ENCODE measurements around the gene LPIN3.

LPIN3 gene

GRCh38 chr20:41363601-41364000 is 23.0 kb downstream of the LPIN3 start:
- DNase-seq (no peak), ATAC-seq (no peak)
- no peak overlapping the region for H3K4me3 Mint-ChIP-seq
- H3K36me3 Mint-ChIP-seq (ENCODE audit: low read depth), result no peaks in the 10 kb centered on the region
- peaks cover 20% of the 10 kb centered on the region for H3K27me3 Mint-ChIP-seq
- no peaks in the 10 kb centered on the region for H3K9me3 Mint-ChIP-seq
- H3K27ac Mint-ChIP-seq, result no peak overlapping the region
- H3K4me1 Mint-ChIP-seq, result peaks cover 5% of the 10 kb centered on the region

DNA sequence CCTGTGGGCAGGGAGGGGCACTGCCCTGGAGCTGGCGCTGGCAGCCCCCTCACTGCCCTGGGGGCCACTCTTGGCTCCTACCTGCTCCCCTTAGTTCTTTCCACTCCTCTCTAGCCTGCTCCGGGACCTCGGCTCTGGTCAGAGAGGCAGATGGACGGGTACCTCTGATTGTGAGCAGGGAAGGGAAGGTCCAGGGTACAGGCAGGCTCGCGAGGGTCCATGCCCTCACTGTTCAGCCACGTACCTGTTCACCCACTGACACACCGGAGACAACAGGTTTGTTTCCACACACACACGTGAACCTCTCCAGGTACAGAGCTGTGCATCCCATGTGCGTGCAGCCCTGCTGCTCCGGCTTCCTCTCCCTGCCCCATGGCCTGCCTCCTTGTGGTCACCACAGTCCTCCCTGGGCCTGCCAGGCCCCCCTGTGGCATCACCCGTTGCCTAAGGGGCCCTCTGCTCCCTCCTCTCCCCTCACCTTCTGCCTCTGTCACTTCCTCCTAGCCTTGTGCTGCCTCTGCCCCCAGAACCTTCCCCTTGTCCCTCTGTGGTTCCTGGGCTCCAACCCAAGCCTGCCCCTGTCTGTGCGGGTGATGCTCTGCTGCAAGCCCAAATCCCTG is 23.7 kb downstream of the LPIN3 start:
- no peaks in the 10 kb centered on the region for H3K36me3 Mint-ChIP-seq (ENCODE audit: low read depth)
- H3K27me3 Mint-ChIP-seq, result peaks cover 24% of the 10 kb centered on the region
- H3K4me1 Mint-ChIP-seq, result peaks cover 5% of the 10 kb centered on the region
- H3K9me3 Mint-ChIP-seq, result no peaks in the 10 kb centered on the region
- no peak overlapping the region for H3K4me3 Mint-ChIP-seq
- no peak for ATAC-seq
- DNase-seq, result no peak
- H3K27ac Mint-ChIP-seq, result no peak overlapping the region

DNA sequence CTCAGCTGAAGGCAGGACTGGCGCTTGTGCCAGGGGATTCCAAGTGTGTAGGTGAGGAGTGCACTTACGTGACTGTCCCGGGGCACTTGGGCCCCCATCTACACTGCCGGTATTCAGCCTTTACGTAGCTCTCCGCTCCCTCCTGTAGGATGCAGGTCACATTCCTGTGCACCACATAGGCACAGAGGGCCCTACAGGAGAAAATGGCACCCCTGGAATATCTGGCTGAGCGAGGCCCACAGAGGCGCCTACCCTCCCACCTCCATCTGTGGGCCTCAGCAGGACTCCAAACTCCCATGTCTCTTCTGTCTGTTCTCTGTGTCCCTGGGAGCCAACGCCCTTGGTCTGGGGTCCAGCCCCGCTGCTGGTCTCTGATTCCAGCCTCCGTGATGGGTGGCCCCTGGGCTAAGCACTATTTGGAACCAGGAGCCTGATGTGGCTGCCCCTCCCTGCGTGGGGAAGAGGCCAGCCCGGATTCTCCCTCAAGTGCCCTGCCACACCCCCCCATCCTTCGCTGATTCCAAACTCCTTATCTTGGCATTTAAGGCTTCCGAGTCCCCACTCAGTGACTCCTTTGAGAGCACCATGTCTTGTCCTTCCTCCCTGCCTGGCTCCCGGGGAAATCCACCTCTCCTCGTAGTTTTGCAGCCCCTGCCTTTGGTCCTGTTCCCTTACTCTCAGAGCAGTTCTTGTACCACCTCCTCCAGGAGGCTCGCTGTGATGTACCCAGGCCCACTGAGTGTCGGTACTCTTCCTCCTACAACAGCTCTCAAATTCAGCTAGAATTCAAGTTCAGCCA is 24.5 kb downstream of the LPIN3 start:
- Mint-ChIP-seq H3K27me3 (peaks cover 32% of the 10 kb centered on the region), H3K9me3 (no peaks in the 10 kb centered on the region), H3K4me3 (no peak overlapping the region), H3K36me3 (ENCODE audit: low read depth) (no peaks in the 10 kb centered on the region), H3K4me1 (peaks cover 5% of the 10 kb centered on the region), H3K27ac (no peak overlapping the region)
- ATAC-seq (no peak), DNase-seq (no peak)

DNA sequence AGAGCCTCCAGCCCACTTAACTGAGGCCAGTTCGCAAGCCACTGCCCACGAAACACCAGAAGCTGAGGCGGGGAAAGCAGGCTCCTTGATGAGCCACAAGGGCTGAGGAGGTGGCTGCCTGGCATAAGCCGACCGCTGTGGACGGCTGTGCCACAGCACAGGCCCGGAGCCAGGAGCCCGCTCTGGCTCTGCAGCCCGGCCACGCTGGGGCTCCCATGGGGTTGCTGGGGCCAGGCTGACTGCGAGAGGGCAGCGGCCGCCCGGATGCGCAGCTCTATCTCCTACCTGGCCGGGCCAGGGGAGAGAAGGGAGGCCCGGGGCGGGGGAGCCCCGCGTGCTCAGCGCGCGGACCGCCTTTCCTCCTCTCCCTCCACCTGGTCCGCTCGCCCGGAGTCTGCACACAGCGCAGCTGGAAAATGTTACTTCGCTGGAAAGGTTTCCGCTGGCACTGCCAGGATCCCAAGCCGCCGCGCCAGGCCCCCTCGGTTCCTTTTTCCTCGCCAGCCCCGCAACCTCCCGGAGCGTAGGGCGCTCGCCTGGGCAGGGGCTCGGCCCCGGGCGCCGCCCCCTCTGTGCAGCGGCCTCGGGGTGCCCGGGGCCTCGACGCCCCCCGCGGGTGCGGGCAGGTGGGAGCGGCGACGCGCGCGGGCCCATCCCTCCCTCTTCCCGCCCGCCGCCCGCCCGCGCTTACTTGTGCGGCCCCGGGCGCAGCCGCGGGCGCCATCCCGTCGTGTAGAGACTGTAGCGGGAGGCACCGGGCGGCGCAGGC is 25.3 kb downstream of the LPIN3 start:
- no peaks in the 10 kb centered on the region for H3K9me3 Mint-ChIP-seq
- H3K27me3 Mint-ChIP-seq, result peaks cover 32% of the 10 kb centered on the region
- H3K27ac Mint-ChIP-seq, result no peak overlapping the region
- H3K36me3 Mint-ChIP-seq (ENCODE audit: low read depth), result no peaks in the 10 kb centered on the region
- ATAC-seq (no peak), DNase-seq (no peak)
- no peak overlapping the region for H3K4me3 Mint-ChIP-seq
- peaks cover 5% of the 10 kb centered on the region for H3K4me1 Mint-ChIP-seq

- DNase-seq (no peak), ATAC-seq (no peak)
- peaks cover 5% of the 10 kb centered on the region for H3K36me3 Mint-ChIP-seq (ENCODE audit: low read depth)
- H3K27me3 Mint-ChIP-seq, result peaks cover 32% of the 10 kb centered on the region
- peak within 1 kb of the TSS; percentile 29 for H3K4me3 Mint-ChIP-seq
- H3K9me3 Mint-ChIP-seq, result peaks cover 6% of the 10 kb centered on the region
- H3K27ac Mint-ChIP-seq, result no peak within 1 kb of the TSS
- peaks cover 5% of the 10 kb centered on the region for H3K4me1 Mint-ChIP-seq
These were observed 26.1 kb downstream of the LPIN3 start, which contains the start of gene EMILIN3 for GRCh38 chr20:41366546-41367392. Gene EMILIN3 (minus strand): TSS chr20:41366818. CDS start chr20:41366634, 184 bp downstream.

- Mint-ChIP-seq H3K27ac (no peak overlapping the region), H3K36me3 (ENCODE audit: low read depth) (peaks cover 5% of the 10 kb centered on the region), H3K4me1 (peaks cover 5% of the 10 kb centered on the region), H3K9me3 (peaks cover 6% of the 10 kb centered on the region), H3K27me3 (peaks cover 32% of the 10 kb centered on the region), H3K4me3 (peak overlapping the region; percentile 29)
- ATAC-seq (no peak), DNase-seq (no peak)
These were observed 26.7 kb downstream of the LPIN3 start for GRCh38 chr20:41367393-41367695.

GRCh38 chr20:41367956-41368355 is 27.3 kb downstream of the LPIN3 start:
- Mint-ChIP-seq H3K27me3 (peaks cover 32% of the 10 kb centered on the region), H3K4me1 (peaks cover 5% of the 10 kb centered on the region), H3K27ac (no peak overlapping the region), H3K36me3 (ENCODE audit: low read depth) (peaks cover 5% of the 10 kb centered on the region), H3K4me3 (no peak overlapping the region), H3K9me3 (peaks cover 10% of the 10 kb centered on the region)
- DNase-seq (no peak), ATAC-seq (no peak)

GRCh38 chr20:41369673-41370072 is 29.1 kb downstream of the LPIN3 start:
- Mint-ChIP-seq H3K4me3 (no peak overlapping the region), H3K9me3 (peaks cover 11% of the 10 kb centered on the region), H3K27ac (no peak overlapping the region), H3K4me1 (peaks cover 5% of the 10 kb centered on the region), H3K36me3 (ENCODE audit: low read depth) (peaks cover 5% of the 10 kb centered on the region), H3K27me3 (peaks cover 33% of the 10 kb centered on the region)
- DNase-seq (no peak), ATAC-seq (no peak)

- peaks cover 5% of the 10 kb centered on the region for H3K36me3 Mint-ChIP-seq (ENCODE audit: low read depth)
- ATAC-seq (peak; percentile 18), DNase-seq (no peak)
- H3K4me1 Mint-ChIP-seq, result peaks cover 5% of the 10 kb centered on the region
- H3K9me3 Mint-ChIP-seq, result peaks cover 11% of the 10 kb centered on the region
- no peak overlapping the region for H3K4me3 Mint-ChIP-seq
- H3K27ac Mint-ChIP-seq, result no peak overlapping the region
- H3K27me3 Mint-ChIP-seq, result peaks cover 31% of the 10 kb centered on the region
These were observed 29.6 kb downstream of the LPIN3 start for GRCh38 chr20:41370176-41370575.

DNA sequence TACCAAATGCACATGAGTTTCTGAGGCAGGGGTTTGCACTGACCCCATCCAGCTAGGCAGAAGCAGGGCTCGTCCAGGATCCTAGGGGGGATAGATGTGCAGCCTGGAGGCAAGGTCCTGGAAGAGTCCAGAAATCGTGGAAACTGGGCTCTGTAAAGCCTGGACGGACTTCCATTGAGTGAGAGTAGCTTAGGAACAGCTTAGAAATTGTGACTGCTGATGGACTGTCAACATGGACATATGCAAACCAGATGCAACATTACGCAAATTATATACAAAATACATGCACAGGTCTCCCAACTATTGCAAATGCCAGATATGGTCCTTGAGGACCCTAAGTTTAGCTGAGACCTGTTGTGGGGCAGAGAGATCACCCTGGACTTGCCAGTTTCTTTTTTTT is 30.8 kb downstream of the LPIN3 start:
- H3K36me3 Mint-ChIP-seq (ENCODE audit: low read depth), result peaks cover 5% of the 10 kb centered on the region
- peaks cover 11% of the 10 kb centered on the region for H3K9me3 Mint-ChIP-seq
- no peak overlapping the region for H3K4me3 Mint-ChIP-seq
- no peak overlapping the region for H3K27ac Mint-ChIP-seq
- H3K27me3 Mint-ChIP-seq, result peaks cover 30% of the 10 kb centered on the region
- no peak for DNase-seq
- ATAC-seq, result no peak
- peaks cover 5% of the 10 kb centered on the region for H3K4me1 Mint-ChIP-seq

DNA sequence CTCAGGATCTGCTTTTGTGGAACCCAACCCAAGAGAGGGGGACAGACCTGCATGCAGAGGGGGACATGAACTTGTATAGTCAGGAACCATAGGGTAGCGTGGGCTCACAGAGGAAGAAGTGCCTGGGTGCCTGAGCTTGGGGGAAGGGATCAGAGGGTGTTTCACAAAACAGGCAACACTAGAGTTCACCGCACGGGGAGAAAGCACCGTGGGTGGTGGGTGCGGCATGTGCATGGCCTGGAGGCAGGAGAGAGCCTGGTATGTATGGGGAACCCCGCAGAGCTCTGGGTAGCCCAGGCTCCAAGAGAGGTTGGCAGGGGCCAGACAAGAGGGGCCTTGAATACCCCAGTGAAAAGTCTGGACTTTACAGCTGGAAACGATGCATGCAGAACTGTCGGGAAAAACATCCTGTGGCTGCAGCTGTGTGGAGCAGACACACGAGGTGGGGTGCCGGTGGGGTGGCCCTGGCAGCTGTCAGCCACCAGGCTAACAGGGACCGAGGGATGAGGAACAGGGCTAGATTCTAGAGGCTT is 32.7 kb downstream of the LPIN3 start:
- H3K9me3 Mint-ChIP-seq, result peaks cover 11% of the 10 kb centered on the region
- no peak for ATAC-seq
- DNase-seq, result no peak
- H3K4me3 Mint-ChIP-seq, result no peak overlapping the region
- H3K27me3 Mint-ChIP-seq, result peaks cover 28% of the 10 kb centered on the region
- no peak overlapping the region for H3K27ac Mint-ChIP-seq
- H3K4me1 Mint-ChIP-seq, result no peaks in the 10 kb centered on the region
- peaks cover 5% of the 10 kb centered on the region for H3K36me3 Mint-ChIP-seq (ENCODE audit: low read depth)

- peaks cover 25% of the 10 kb centered on the region for H3K27me3 Mint-ChIP-seq
- peaks cover 5% of the 10 kb centered on the region for H3K36me3 Mint-ChIP-seq (ENCODE audit: low read depth)
- no peaks in the 10 kb centered on the region for H3K4me1 Mint-ChIP-seq
- peaks cover 11% of the 10 kb centered on the region for H3K9me3 Mint-ChIP-seq
- no peak overlapping the region for H3K27ac Mint-ChIP-seq
- no peak overlapping the region for H3K4me3 Mint-ChIP-seq
- DNase-seq, result no peak
- no peak for ATAC-seq
These were observed 33.6 kb downstream of the LPIN3 start for GRCh38 chr20:41373931-41374920.

DNA sequence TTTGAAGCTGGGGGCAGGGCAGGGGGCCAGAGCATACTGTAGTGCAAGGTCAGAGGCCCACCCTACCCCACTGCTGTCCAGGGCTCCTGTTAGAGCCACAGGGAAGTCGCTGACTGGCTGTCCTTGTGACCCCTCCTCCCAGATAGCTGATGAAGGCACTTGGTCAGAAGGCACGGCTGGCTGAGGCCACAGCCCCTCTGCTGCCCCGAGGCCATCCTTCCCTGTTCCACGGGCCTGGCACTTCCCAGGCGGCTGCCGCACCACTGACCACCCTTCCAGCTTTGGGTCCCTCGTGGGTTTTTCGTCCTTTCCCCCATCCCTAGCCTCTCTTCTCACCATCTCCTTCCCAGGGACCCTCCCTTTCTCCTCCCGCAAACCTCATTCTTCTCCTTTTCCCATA is 35.2 kb downstream of the LPIN3 start:
- DNase-seq, result no peak
- Mint-ChIP-seq H3K9me3 (peaks cover 11% of the 10 kb centered on the region), H3K27me3 (peaks cover 32% of the 10 kb centered on the region), H3K27ac (no peak overlapping the region), H3K4me3 (no peak overlapping the region), H3K4me1 (no peaks in the 10 kb centered on the region), H3K36me3 (ENCODE audit: low read depth) (peaks cover 5% of the 10 kb centered on the region)
- ATAC-seq, result no peak

Measured in activated naive CD8-positive, alpha-beta T cell treated with anti-CD3 and anti-CD28 coated beads, Interleukin-2, amount 50 U/mL, for 24 hours (primary cell).